Hepatocyte (in vitro differentiated cells): ENCODE results near the gene CEP19. TPM values are rescaled to one million over a fixed set of nuclear protein-coding genes. Genes with fewer than 3 reads are reported as not detected.

Source experiments
- DNase-seq: peaks from one replicate; pipeline ENCODE4 v3.0.0-alpha.2; 2016; ENCODE audit warnings: low spot score
- H2AFZ ChIP-seq: fragments of 200-600 bp; sonication (generic); 2 replicates; pipeline ENCODE4 v1.6.0; 2016; ENCODE audit warnings: antibody characterized with exemption, mild to moderate bottlenecking
- H3K27ac ChIP-seq: fragments of 200-600 bp; sonication (generic); 2 replicates; pipeline ENCODE4 v1.5.1; 2016; ENCODE audit warnings: mild to moderate bottlenecking
- H3K27me3 ChIP-seq: fragments of 200-600 bp; sonication (generic); 2 replicates; pipeline ENCODE4 v1.6.1; 2016
- H3K36me3 ChIP-seq: fragments of 200-600 bp; sonication (generic); replicated peaks from 2 replicates; pipeline ENCODE4 v1.5.1; 2016; ENCODE audit warnings: low read depth; ENCODE audit not compliant: insufficient read depth
- H3K4me1 ChIP-seq: fragments of 200-600 bp; sonication (generic); 2 replicates; pipeline ENCODE4 v1.5.1; 2016; ENCODE audit warnings: mild to moderate bottlenecking, moderate library complexity; ENCODE audit not compliant: insufficient read depth
- H3K4me2 ChIP-seq: fragments of 200-600 bp; sonication (generic); 2 replicates; pipeline ENCODE4 v1.6.0; 2016
- H3K4me3 ChIP-seq: fragments of 200-600 bp; sonication (generic); 2 replicates; pipeline ENCODE4 v1.5.1; 2016; ENCODE audit warnings: mild to moderate bottlenecking
- H3K79me2 ChIP-seq: fragments of 200-600 bp; sonication (generic); 2 replicates; pipeline ENCODE4 v1.6.0; 2017; ENCODE audit warnings: mild to moderate bottlenecking
- H3K9me2 ChIP-seq: fragments of 200-600 bp; sonication (generic); replicated peaks from 2 replicates; pipeline ENCODE4 v1.6.0; 2017; ENCODE audit warnings: mild to moderate bottlenecking; ENCODE audit not compliant: insufficient read depth
- H3K9me3 ChIP-seq: fragments of 200-600 bp; sonication (generic); 2 replicates; pipeline ENCODE4 v1.5.1; 2016; ENCODE audit warnings: low read depth, mild to moderate bottlenecking
- H4K20me1 ChIP-seq: fragments of 200-600 bp; sonication (generic); 2 replicates; pipeline ENCODE4 v1.6.0; 2016; ENCODE audit warnings: mild to moderate bottlenecking; ENCODE audit not compliant: insufficient read depth, poor library complexity, severe bottlenecking
- CTCF ChIP-seq: fragments of 200-600 bp; sonication (generic); IDR thresholded peaks from 2 replicates; pipeline ENCODE4 v1.5.1; 2016; ENCODE audit warnings: antibody characterized with exemption, mild to moderate bottlenecking; ENCODE audit not compliant: poor library complexity
- EZH2 ChIP-seq: fragments of 200-600 bp; sonication (generic); IDR thresholded peaks from 2 replicates; pipeline ENCODE4 v1.6.1; 2016; ENCODE audit warnings: antibody characterized with exemption, mild to moderate bottlenecking, borderline replicate concordance
- EZH2phosphoT487 ChIP-seq: fragments of 200-600 bp; sonication (generic); IDR thresholded peaks from one replicate; pipeline ENCODE4 v1.6.1; 2018; ENCODE audit warnings: antibody characterized with exemption, mild to moderate bottlenecking, low read depth, moderate library complexity; ENCODE audit not compliant: unreplicated experiment, severe bottlenecking
- WGBS: methylation state at CpG from one replicate; pipeline ENCODE4 v1.1.6; 2016; ENCODE audit warnings: low lambda C conversion rate; ENCODE audit errors: missing lambda C conversion rate; 5-methylcytosine and 5-hydroxymethylcytosine counted together
- polyA plus RNA-seq: library from polyadenylated mRNA; unstranded; fragments of >200 nt; fragmentation: Nextera tagmentation; extraction: Ambion mirVana; gene quantifications from 2 replicates; pipeline ENCODE4 v1.2.1, GENCODE V29; 2016
- total RNA-seq: library from RNA; depleted of rRNA; stranded (reverse); fragments of >200 nt; gene quantifications from 2 replicates; pipeline ENCODE4 v1.2.3, GENCODE V29; 2014

The CEP19 gene
- total and polyA plus RNA-seq, 2 experiments from 2014 or later = 3.8 to 6.0 TPM

GRCh38 chr3:196737655-196738054 lies 25.6 kb upstream of the CEP19 start:
- no peaks in the 10 kb centered on the region for H3K4me1 ChIP-seq
- no peak overlapping the region for H3K27ac ChIP-seq
- no peaks in the 10 kb centered on the region for H3K9me3 ChIP-seq
- no peaks in the 10 kb centered on the region for H3K36me3 ChIP-seq
- no peak overlapping the region for H2AFZ ChIP-seq
- H3K4me2 ChIP-seq = no peak overlapping the region
- 83% methylated on average over 6 of the region's 6 CpGs for WGBS
- H3K4me3 ChIP-seq = no peak overlapping the region
- peaks cover 6% of the 10 kb centered on the region for H4K20me1 ChIP-seq
- TF ChIP-seq CTCF = no peak
- TF ChIP-seq EZH2phosphoT487 = no peak
- no peak for TF ChIP-seq EZH2
- no peaks in the 10 kb centered on the region for H3K27me3 ChIP-seq
- peaks cover 22% of the 10 kb centered on the region for H3K79me2 ChIP-seq
- no peak for DNase-seq
- H3K9me2 ChIP-seq = no peaks in the 10 kb centered on the region

GRCh38 chr3:196736670-196737374 lies 24.8 kb upstream of the CEP19 start:
- H2AFZ ChIP-seq = no peak overlapping the region
- H3K4me2 ChIP-seq = no peak overlapping the region
- no peaks in the 10 kb centered on the region for H3K36me3 ChIP-seq
- H4K20me1 ChIP-seq = peaks cover 5% of the 10 kb centered on the region
- no peak for TF ChIP-seq CTCF
- no peak for TF ChIP-seq EZH2phosphoT487
- TF ChIP-seq EZH2 = no peak
- no peaks in the 10 kb centered on the region for H3K9me3 ChIP-seq
- no peaks in the 10 kb centered on the region for H3K4me1 ChIP-seq
- no peak overlapping the region for H3K4me3 ChIP-seq
- no peak for DNase-seq
- H3K79me2 ChIP-seq = peaks cover 13% of the 10 kb centered on the region
- no peaks in the 10 kb centered on the region for H3K9me2 ChIP-seq
- no peaks in the 10 kb centered on the region for H3K27me3 ChIP-seq
- no peak overlapping the region for H3K27ac ChIP-seq
- WGBS = 92% methylated on average over 4 of the region's 4 CpGs

- no peak overlapping the region for H3K4me3 ChIP-seq
- no peaks in the 10 kb centered on the region for H3K27me3 ChIP-seq
- H3K36me3 ChIP-seq = no peaks in the 10 kb centered on the region
- no peak overlapping the region for H2AFZ ChIP-seq
- peaks cover 3% of the 10 kb centered on the region for H3K79me2 ChIP-seq
- H3K9me2 ChIP-seq = no peaks in the 10 kb centered on the region
- H3K4me2 ChIP-seq = no peak overlapping the region
- no peak for DNase-seq
- H3K27ac ChIP-seq = no peak overlapping the region
- TF ChIP-seq EZH2phosphoT487 (no peak), CTCF (no peak), EZH2 (no peak)
- no peaks in the 10 kb centered on the region for H3K4me1 ChIP-seq
- no peaks in the 10 kb centered on the region for H4K20me1 ChIP-seq
- WGBS = 83% methylated on average over 3 of the region's 3 CpGs
- no peaks in the 10 kb centered on the region for H3K9me3 ChIP-seq
Measured at GRCh38 chr3:196735751-196736150, 23.7 kb upstream of the CEP19 start.
